Measurements from ENCODE around the gene NXPH1. TPM values are rescaled to one million over a fixed set of nuclear protein-coding genes. Genes with fewer than 3 reads are reported as not detected.

The NXPH1 gene
- total RNA-seq, 1 experiment from 2014 or later, result 1.2 TPM

GRCh38 chr7:8536431-8536830 is 103.0 kb downstream of the NXPH1 start:
- no peaks in the 10 kb centered on the region for H3K27me3 ChIP-seq (replicated peaks; ENCODE audit: control insufficient read depth, insufficient read depth, low read length)
- Mint-ChIP-seq H3K27ac (ENCODE audit: unreplicated experiment) (no peak overlapping the region), H3K9me3 (ENCODE audit: unreplicated experiment) (no peaks in the 10 kb centered on the region), H3K36me3 (ENCODE audit: insufficient read depth, unreplicated experiment) (no peaks in the 10 kb centered on the region), H3K4me3 (ENCODE audit: unreplicated experiment) (no peak overlapping the region), H3K27me3 (ENCODE audit: insufficient read depth, unreplicated experiment) (no peaks in the 10 kb centered on the region), H3K4me1 (ENCODE audit: low read depth, unreplicated experiment) (no peaks in the 10 kb centered on the region)
- BruUV-seq (replicated peaks), result no TSS peak
- H3K4me1 ChIP-seq, result no peaks in the 10 kb centered on the region
- TF ChIP-seq CTCF (IDR thresholded peaks at IDR 0.05; ENCODE audit: insufficient read depth in 1 of 2, low read depth in 1 of 2, low read length in 1 of 2, severe bottlenecking in 1 of 2, unreplicated experiment in 1 of 2), result no peak
- no peak overlapping the region for H3K4me3 ChIP-seq (ENCODE audit: low read depth, low read length)
- ChIA-PET POLR2A (no interaction called here), CTCF (no interaction called here)
- intact Hi-C loops (cut with micrococcal nuclease; ENCODE audit: unreplicated experiment), result no loop called here
- H3K9me3 ChIP-seq, result peaks cover 3% of the 10 kb centered on the region; the same call in 1 of the 2 replicates
- no peak for DNase-seq
- no peaks in the 10 kb centered on the region for H3K36me3 ChIP-seq (ENCODE audit: control insufficient read depth, insufficient read depth, low read length)

GRCh38 chr7:8549046-8549445 is 115.6 kb downstream of the NXPH1 start:
- Mint-ChIP-seq H3K27ac (ENCODE audit: unreplicated experiment) (no peak overlapping the region), H3K9me3 (ENCODE audit: unreplicated experiment) (no peaks in the 10 kb centered on the region), H3K36me3 (ENCODE audit: insufficient read depth, unreplicated experiment) (no peaks in the 10 kb centered on the region), H3K4me1 (ENCODE audit: low read depth, unreplicated experiment) (peaks cover 11% of the 10 kb centered on the region), H3K27me3 (ENCODE audit: insufficient read depth, unreplicated experiment) (no peaks in the 10 kb centered on the region), H3K4me3 (ENCODE audit: unreplicated experiment) (no peak overlapping the region)
- ChIA-PET CTCF (no interaction called here), POLR2A (no interaction called here)
- H3K9me3 ChIP-seq, result no peaks in the 10 kb centered on the region
- no peaks in the 10 kb centered on the region for H3K27me3 ChIP-seq (replicated peaks; ENCODE audit: control insufficient read depth, insufficient read depth, low read length)
- no peak for DNase-seq
- no peaks in the 10 kb centered on the region for H3K36me3 ChIP-seq (ENCODE audit: control insufficient read depth, insufficient read depth, low read length)
- no peak overlapping the region for H3K4me3 ChIP-seq (ENCODE audit: low read depth, low read length)
- BruUV-seq (replicated peaks), result no TSS peak
- no peak for TF ChIP-seq CTCF (IDR thresholded peaks at IDR 0.05; ENCODE audit: insufficient read depth in 1 of 2, low read depth in 1 of 2, low read length in 1 of 2, severe bottlenecking in 1 of 2, unreplicated experiment in 1 of 2)
- intact Hi-C loops (cut with micrococcal nuclease; ENCODE audit: unreplicated experiment), result no loop called here
- no peaks in the 10 kb centered on the region for H3K4me1 ChIP-seq

GRCh38 chr7:8560501-8560900 is 127.1 kb downstream of the NXPH1 start:
- no peaks in the 10 kb centered on the region for H3K9me3 Mint-ChIP-seq (ENCODE audit: unreplicated experiment)
- no peaks in the 10 kb centered on the region for H3K27me3 Mint-ChIP-seq (ENCODE audit: insufficient read depth, unreplicated experiment)
- H3K27ac Mint-ChIP-seq (ENCODE audit: unreplicated experiment), result no peak overlapping the region
- no peak for DNase-seq
- H3K36me3 Mint-ChIP-seq (ENCODE audit: insufficient read depth, unreplicated experiment), result no peaks in the 10 kb centered on the region
- no peak for TF ChIP-seq CTCF (IDR thresholded peaks at IDR 0.05; ENCODE audit: insufficient read depth in 1 of 2, low read depth in 1 of 2, low read length in 1 of 2, severe bottlenecking in 1 of 2, unreplicated experiment in 1 of 2)
- POLR2A ChIA-PET, result no interaction called here
- BruUV-seq (replicated peaks), result no TSS peak
- Histone ChIP-seq H3K9me3 (no peaks in the 10 kb centered on the region), H3K4me1 (no peaks in the 10 kb centered on the region), H3K36me3 (ENCODE audit: control insufficient read depth, insufficient read depth, low read length) (no peaks in the 10 kb centered on the region), H3K4me3 (ENCODE audit: low read depth, low read length) (no peak overlapping the region), H3K27me3 (replicated peaks; ENCODE audit: control insufficient read depth, insufficient read depth, low read length) (no peaks in the 10 kb centered on the region)
- intact Hi-C loops (cut with micrococcal nuclease; ENCODE audit: unreplicated experiment), result no loop called here
- H3K4me3 Mint-ChIP-seq (ENCODE audit: unreplicated experiment), result no peak overlapping the region
- CTCF ChIA-PET, result no interaction called here
- no peaks in the 10 kb centered on the region for H3K4me1 Mint-ChIP-seq (ENCODE audit: low read depth, unreplicated experiment)

All from Caco-2 (cell line).